Left renal pelvis (tissue), 4 donors: Measurements from ENCODE around the gene CIAO1. TPM values are rescaled to one million over a fixed set of nuclear protein-coding genes. Genes with fewer than 3 reads are reported as not detected.
"Not testable (repeated sequence)": the region's sequence is repeated elsewhere in the genome, so short reads cannot be mapped to it uniquely, and the experiment has no call there.

ENCODE experiments used
- DNase-seq, 4 donors: peaks; one replicate each; pipeline ENCODE4 v3.0.0-alpha.2; 2013; ENCODE audit warnings: low read depth in 4 of 4, low spot score in 3 of 4
- polyA plus RNA-seq, 4 donors: library from polyadenylated mRNA; unstranded; fragments of 120-200 nt; gene quantifications; one replicate each; pipeline ENCODE4 v1.2.1, GENCODE V29; 2013; ENCODE audit not compliant: insufficient read length in 4 of 4

The CIAO1 gene
- polyA plus RNA-seq, 4 donors, result 51.9 to 83.5 (median 61.1) TPM

DNA sequence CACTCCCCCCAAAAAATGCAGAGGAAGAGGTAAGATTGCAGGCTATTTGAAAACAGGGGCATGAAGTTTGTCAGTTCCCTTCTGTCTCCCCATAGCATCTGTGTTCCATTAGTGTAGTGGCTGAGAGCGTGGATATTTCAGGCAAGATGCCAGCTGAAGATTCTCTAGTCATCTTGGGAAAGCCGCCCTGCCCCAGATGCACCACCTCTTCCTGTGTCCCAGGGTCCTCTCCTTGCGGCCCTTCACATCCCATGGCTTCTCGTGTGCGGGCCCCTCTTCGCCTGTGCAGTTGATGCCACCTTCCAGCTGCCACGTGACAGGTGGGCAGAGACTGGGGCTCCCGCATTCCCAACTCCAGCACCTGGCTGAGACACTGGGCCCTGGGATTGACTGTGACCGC is 16.4 kb upstream of the CIAO1 start:
- DNase-seq, result no peak

- no peak for DNase-seq
Measured at GRCh38 chr2:96250188-96250587, 15.8 kb upstream of the CIAO1 start.

DNA sequence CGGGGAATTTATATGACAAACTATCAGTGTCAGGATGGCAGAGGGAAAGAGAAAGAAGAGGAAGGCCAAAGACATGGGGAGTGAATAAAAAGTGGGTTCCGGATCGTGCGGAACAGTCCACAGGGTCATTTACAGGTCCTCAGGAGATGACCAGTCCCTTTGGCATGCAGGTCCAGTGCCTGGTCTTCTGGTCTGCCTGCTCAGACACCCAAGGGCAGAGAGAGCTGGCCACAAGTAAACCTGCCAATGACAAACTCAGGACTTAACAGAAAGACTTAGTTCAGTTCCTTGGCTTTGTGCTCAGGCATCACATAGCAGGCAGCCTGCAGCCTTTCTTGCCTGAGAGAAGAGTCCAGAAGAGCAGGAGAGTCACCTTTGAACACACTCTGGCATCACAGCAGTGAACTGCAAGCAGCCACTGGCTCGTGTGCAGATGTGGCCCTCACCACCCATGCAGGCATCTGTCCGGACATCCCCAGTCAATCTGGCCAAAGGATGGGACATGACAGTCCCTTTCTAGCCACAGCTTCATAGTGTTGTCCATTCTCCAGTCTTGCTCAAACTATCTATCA is 14.2 kb upstream of the CIAO1 start:
- DNase-seq, result peak in 3 of 4 donors; percentile 33 to 78 (median 57)

- no peak for DNase-seq
Measured at GRCh38 chr2:96252526-96252925, 13.5 kb upstream of the CIAO1 start.

DNA sequence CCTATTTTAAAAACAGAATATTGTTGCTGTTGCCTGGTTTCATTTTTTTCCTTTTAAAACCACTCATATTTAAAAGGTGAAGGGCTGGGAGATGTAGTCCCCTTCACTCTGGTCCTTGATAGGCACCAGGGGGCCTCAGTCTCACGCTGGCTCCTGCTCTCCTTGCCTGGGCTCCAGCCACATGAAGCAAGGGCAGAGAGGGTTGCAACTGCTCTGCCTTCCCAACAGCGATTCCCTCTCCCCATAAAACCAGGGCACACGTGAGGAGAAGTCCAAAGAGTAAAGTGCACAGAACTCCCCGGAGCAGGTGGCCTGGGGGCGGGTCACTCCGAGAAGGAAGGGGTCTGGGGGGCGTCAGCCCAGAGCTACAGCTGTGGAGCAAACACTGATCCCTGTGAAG is 13.0 kb upstream of the CIAO1 start:
- DNase-seq, result no peak

GRCh38 chr2:96254571-96254970 is 11.5 kb upstream of the CIAO1 start:
- no peak for DNase-seq

DNA sequence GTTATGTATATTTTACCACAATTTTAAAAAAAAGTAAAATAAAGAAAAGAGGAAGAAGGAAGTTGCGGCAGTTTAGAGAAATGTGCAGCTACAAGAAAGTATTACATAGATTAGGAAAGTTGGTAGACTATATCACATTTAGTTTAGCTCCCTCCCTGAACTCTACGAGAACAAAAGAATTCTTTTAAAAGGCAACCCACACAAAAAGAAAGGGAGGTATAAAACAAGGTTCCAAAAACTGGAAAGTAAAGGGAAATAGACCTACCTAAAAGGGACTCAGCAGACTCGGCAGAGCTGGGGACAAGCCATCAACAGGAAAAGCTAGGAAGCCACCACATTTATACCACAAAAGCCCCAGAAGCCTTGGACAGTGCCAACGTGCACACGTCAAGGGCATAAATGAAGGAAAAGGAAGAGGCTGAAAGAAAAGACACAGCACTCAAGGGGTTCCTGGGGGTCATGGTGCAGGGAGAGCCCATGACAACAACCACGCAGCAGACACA is 9.4 kb upstream of the CIAO1 start:
- no peak for DNase-seq

GRCh38 chr2:96257744-96258143 is 8.3 kb upstream of the CIAO1 start:
- not testable (repeated sequence) for DNase-seq

DNA sequence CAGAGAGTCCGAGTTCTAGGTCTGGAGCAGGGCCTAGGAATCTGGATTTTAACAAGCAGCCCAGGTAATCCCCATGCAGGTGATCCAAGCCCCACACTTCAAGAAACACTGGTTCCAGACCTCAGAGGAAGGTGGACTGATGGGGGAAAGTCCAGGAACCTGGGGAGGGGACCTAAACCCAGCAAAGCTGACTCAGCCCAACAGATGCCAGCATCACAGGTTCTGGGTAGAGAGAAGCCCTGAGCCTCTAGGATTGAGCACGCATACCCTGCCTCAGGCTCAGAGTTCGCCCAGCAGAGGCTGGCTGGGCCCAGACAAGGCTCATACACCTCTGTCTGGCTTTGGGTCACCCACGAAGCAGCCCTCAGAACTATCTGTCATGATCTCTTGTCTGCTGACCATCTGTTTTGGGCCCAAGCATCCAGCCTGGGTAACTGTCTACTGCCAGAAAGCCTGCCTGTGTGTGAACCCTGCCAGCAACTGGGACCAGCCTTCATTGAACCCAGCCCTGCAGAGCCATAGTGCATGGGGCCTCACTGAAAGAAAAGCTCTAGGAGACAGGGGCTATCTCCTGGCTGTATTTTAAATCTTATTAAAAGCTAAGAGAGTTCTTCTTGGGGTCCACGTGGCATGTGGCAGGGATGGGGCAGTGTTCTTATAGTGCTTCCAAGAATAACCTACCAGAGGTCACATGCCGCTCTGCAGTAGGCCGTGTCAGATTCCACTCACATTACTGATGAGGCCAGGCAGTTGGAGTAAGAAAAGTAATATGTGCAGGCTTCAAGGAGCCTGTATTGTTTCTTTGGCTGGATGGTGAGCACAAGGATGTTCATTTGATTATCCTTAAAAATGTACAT is 7.6 kb upstream of the CIAO1 start:
- no peak for DNase-seq

GRCh38 chr2:96259497-96259921 is 6.5 kb upstream of the CIAO1 start:
- no peak for DNase-seq

DNA sequence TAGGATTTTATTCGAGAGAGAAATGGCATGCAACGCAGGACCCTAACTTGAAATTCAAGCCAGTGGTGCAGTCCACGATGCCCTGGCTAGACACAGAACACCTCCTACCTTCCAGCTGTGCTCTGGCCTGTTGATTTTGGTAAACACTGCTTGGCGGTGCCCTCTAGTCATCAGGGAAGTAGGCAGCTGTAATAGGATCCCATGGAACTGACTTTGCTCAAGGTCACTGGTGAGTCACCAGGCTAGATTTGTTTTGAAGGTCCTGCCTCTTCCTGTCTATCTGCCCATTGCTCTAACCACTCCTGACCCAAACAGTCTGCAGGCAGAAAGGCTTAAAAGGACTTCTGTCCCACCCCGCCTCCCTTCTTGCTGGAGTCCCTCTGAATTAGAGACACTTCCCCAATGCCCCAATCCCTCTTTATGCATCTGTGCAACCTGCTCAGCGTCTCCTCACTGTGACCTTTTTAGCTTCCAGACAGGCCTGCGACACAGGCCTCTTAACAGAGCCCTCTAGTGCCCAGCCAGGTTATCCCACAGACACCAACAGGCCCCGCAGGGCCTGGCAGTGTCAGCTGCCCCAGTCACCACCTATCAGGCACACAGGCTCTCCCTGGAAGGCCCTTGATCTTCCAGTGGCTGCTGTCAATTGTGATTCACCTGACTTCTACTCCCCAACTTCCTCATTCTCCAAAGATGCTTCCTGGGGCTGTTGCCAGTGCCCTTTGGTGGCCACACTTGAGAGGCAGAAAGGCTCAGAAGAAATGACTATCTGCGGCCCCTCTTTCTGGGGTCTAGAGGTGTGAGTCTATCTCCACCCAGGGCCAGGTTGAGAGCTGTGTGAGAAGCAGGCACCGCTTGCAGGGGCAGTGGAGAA is 5.4 kb upstream of the CIAO1 start:
- DNase-seq, result peak in 2 of 4 donors; percentile 47 to 66

- DNase-seq, result no peak
Measured at GRCh38 chr2:96261328-96262003, 4.6 kb upstream of the CIAO1 start.

- DNase-seq, result no peak
Measured at GRCh38 chr2:96262306-96262705, 3.7 kb upstream of the CIAO1 start.

DNA sequence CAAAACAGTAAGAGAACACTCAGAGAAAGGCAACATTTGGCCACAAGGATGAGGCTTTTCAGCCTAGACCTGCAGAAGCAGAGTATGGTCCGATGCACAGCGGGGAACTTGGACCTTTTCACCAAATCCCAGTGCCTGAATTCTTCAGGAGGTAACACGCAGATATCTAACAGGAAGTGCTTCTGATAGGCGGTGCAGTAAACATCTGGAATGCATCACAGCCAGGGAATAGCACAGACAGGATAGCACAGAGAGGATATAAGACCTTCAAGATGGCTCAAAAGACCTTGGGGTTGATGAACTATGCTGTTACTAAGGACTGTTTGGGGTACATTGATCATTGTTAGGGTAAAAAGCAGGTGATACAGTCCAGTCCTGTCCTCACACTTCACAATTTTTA is 1.9 kb upstream of the CIAO1 start:
- DNase-seq, result no peak

- DNase-seq, result no peak
Measured at GRCh38 chr2:96264656-96265348, 1.2 kb upstream of the CIAO1 start.

DNA sequence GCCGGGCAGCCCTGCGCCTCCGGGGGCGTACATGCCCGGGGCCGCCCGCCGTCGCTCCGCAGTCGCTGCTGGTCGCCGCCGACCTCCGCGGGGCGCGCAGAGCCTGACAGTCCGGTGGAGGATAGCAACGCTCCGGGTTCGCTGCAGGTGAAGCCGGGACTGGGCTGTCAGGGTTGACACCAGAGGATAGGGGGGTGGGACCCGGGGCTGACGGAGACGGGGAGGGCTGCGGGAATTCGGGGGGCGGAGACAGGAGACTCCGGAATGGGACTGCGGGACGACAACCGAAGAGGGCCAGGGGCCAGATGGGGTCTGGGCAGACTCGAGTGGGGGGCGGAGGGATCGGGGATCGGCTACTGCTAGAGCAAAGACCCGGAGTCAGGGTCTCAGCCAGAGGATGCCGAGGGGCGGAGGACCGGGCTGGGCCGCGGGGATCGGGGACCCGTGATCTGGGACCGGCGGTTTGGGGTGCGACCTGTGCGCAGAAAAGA is 631 bp upstream of the CIAO1 start:
- DNase-seq, result peak in 1 of 4 donors; percentile 12

- no peak for DNase-seq
Measured at GRCh38 chr2:96267159-96267971, 1.3 kb downstream of the CIAO1 start.

DNA sequence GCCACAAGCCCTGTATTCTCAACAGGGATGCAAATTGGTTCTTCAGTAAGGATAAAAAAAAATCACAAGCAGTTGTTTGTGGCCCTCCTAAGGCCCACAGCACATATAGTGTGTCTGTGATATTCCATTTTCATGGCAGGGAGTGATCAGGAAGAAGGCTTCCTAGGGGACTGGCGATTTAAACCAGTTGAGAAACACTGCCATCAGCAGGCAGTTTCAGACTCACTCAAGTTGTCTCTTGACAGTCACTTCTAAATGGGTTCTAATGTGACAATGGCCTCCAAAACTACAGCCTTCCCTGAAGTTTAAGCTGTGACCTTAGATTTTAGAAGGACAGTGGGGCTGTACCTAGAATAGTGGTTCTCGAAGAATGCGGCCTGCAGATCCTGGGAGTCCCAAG is 6.0 kb downstream of the CIAO1 start:
- no peak for DNase-seq

- no peak for DNase-seq
Measured at GRCh38 chr2:96273763-96274162, 7.7 kb downstream of the CIAO1 start.
